Measurements from ENCODE around the gene ALG2. TPM values are rescaled to one million over a fixed set of nuclear protein-coding genes. Genes with fewer than 3 reads are reported as not detected.
A peak's percentile ranks its signal among the peaks of the same experiment; 100 is the strongest.

Gene ALG2
- total RNA-seq, 1 donor: 64.8 TPM

DNA sequence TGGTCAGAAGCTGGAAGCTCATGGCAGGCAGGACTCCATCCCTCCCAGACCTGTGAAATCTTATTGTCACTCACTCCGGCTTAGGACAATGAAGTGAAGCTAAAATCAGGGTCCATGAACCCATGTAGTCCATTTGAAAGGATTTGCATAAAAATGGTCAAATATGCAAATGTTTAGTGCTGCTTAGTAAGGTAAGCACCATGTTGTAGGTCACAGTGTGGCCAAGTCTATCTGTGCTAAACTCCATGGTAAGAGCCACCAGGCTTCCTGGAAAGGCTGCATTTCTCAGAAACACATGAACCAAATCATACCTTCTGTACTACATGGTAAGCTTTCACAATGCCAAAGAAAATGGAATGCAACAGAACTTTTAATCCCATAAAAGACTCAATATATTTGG lies 5.7 kb downstream of the ALG2 start:
- H3K4me3 ChIP-seq (ENCODE audit: low read depth, low read length): no peak overlapping the region
- TF ChIP-seq CTCF (IDR thresholded peaks at IDR 0.05; ENCODE audit: insufficient read depth, low read depth, low read length): no peak
- no peak for DNase-seq (ENCODE audit: low read depth)

- TF ChIP-seq CTCF (IDR thresholded peaks at IDR 0.05; ENCODE audit: insufficient read depth, low read depth, low read length): no peak
- no peak overlapping the region for H3K4me3 ChIP-seq (ENCODE audit: low read depth, low read length)
Measured at GRCh38 chr9:99213197-99213596, 8.5 kb downstream of the ALG2 start.

DNA sequence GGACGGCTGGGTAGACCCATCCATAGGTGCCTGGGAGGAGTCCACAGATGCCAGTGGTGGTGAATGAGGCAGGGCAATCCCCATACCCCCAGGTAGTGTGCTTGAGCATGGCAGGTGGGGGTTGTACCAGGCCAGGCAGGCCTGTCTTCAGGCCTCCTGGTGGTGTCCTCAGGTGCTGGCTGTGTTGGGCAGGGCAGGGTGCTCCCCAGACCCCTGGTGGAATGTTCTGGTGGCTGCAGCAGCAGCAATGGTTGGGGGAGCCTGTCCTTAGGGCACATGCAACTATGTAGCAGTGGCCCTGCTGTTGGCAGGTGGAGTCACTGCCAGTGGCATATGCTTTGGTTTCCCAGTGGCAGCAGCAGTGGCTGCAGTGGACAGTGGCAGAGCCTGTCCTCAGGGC lies 10.0 kb downstream of the ALG2 start:
- DNase-seq (ENCODE audit: low read depth): no peak
- H3K4me3 ChIP-seq (ENCODE audit: low read depth, low read length): no peak overlapping the region
- peak; percentile 11 for TF ChIP-seq CTCF (IDR thresholded peaks at IDR 0.05; ENCODE audit: insufficient read depth, low read depth, low read length)

More at GRCh38 chr9:99213197-99213596, 8.5 kb downstream of the ALG2 start:
- DNase-seq (ENCODE audit: low read depth): no peak

GRCh38 chr9:99210572-99210971 lies 11.2 kb downstream of the ALG2 start:
- no peak for DNase-seq (ENCODE audit: low read depth)
- TF ChIP-seq CTCF (IDR thresholded peaks at IDR 0.05; ENCODE audit: insufficient read depth, low read depth, low read length): no peak
- no peak overlapping the region for H3K4me3 ChIP-seq (ENCODE audit: low read depth, low read length)

DNA sequence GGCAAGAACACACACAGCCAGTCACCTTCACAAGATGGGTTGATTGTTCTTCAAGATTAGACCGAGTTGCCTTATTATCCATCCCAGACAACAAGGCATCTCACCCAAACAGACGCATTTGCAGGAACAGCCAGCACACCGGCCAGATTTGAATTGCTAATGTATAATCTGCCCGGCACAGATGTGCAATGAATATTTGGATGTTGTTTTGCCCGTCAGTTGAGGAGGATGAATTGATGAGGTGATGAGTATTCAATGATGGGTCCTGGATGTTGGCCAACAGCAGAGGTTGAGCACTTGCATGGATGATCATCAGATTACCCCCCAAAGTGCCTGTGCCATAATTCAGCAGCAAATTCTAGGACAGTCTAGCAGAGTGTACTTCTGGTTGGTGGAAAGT lies 20.1 kb downstream of the ALG2 start:
- no peak for TF ChIP-seq CTCF (IDR thresholded peaks at IDR 0.05; ENCODE audit: insufficient read depth, low read depth, low read length)
- H3K4me3 ChIP-seq (ENCODE audit: low read depth, low read length): no peak overlapping the region
- DNase-seq (ENCODE audit: low read depth): no peak

DNA sequence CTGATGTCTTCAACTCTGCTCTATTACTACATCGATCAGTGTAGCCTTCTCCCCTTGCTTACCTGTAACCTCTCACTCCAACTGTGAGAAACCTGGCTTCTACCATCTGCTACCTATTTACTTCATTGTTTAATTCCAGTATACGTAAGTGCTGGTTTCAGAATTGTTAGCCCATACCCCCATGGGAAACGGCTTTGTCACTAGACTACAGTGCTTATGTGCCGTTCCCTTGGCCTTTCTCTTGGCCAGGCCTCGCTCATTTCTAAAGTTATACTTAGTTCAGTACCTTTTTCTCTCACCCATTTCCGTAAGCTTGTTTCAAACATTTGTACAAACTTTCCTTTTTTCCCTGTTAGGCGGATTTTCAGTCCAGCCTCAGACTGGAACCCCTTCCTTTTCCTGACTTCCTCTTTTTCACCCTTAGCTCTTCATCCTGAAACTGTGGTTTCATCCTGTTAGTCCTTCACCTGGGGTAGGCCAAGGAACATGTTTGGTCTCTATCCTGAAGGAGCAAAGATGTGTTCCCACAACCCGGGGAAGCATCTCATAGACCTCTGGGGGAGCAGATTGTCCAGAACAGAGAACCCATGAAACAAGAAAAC lies 21.7 kb downstream of the ALG2 start:
- H3K4me3 ChIP-seq (ENCODE audit: low read depth, low read length): no peak overlapping the region
- no peak for DNase-seq (ENCODE audit: low read depth)
- no peak for TF ChIP-seq CTCF (IDR thresholded peaks at IDR 0.05; ENCODE audit: insufficient read depth, low read depth, low read length)

GRCh38 chr9:99197987-99198386 lies 23.8 kb downstream of the ALG2 start:
- no peak overlapping the region for H3K4me3 ChIP-seq (ENCODE audit: low read depth, low read length)
- TF ChIP-seq CTCF (IDR thresholded peaks at IDR 0.05; ENCODE audit: insufficient read depth, low read depth, low read length): no peak
- no peak for DNase-seq (ENCODE audit: low read depth)
